HG03432 (cell line): Measurements from ENCODE around the gene BROX.

Experiments
- ATAC-seq: cut with Tn5 transposase; IDR thresholded peaks from one replicate; pipeline ENCODE4 v1.9.1; 2021; ENCODE audit warnings: mild to moderate bottlenecking, moderate library complexity; ENCODE audit not compliant: unreplicated experiment

The BROX gene

DNA sequence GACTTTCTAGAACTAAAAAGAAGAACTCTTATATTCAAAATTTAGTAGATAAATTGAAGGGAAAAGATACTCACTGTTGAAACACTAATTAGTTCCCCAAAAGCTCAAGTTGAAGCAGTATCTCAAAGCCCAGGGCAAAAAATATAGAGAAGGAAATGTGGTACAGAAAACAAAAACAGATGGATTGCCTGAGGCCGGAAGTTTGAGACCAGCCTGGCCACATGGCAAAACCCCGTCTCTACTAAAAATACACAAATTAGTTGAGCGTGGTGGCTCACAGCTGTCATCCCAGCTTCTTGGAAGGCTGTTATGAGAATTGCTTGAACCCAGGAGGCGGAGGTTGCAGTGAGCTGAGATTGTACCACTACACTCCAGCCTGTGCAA is 60.6 kb downstream of the BROX start:
- peak; percentile 91 for ATAC-seq

GRCh38 chr1:222777463-222777862 is 65.1 kb downstream of the BROX start:
- ATAC-seq, result no peak

GRCh38 chr1:222777977-222778376 is 65.6 kb downstream of the BROX start:
- no peak for ATAC-seq

DNA sequence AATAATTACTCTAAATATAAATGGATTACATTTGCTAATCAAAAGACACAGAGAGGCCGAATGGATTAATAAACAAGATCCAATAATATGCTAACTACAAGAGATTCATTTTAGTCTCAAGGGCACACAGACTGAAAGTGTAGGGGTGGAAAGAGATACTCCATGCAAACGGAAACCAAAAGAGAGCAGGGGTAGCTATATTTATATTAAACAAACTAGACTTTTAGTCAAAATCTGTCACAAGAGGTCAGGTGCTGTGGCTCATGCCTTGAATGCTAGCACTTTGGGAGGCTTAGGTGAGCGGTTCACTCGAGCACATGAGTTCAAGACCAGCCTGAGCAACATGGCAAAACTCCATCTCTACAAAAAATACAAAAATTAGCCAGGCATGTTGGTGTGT is 68.9 kb downstream of the BROX start:
- ATAC-seq, result peak; percentile 68

- ATAC-seq, result no peak
Observed at GRCh38 chr1:222783051-222783450, 70.7 kb downstream of the BROX start.

- ATAC-seq, result no peak
Observed at GRCh38 chr1:222784371-222784770, 72.0 kb downstream of the BROX start.
